Measurements from ENCODE around the gene PYGL. TPM values are rescaled to one million over a fixed set of nuclear protein-coding genes. Genes with fewer than 3 reads are reported as not detected.
"Not testable (repeated sequence)": the region's sequence is repeated elsewhere in the genome, so short reads cannot be mapped to it uniquely, and the experiment has no call there.

Gene PYGL
- total RNA-seq, 2 experiments from 2014 or later, result 1.0 to 1.3 TPM

- ChIA-PET POLR2A (no interaction called here), CTCF (no interaction called here)
These were observed 12.1 kb downstream of the PYGL start for GRCh38 chr14:50932156-50932555.

- CTCF ChIA-PET, result no interaction called here
- POLR2A ChIA-PET, result interaction anchor here (0.5 kb wide), 1 partner anchor 75 kb away, joined by 4 read pairs; no protein-coding TSS in a partner anchor
These were observed 12.7 kb downstream of the PYGL start for GRCh38 chr14:50931559-50931958.

- CTCF ChIA-PET, result no interaction called here
- POLR2A ChIA-PET, result no interaction called here
These were observed 14.8 kb downstream of the PYGL start for GRCh38 chr14:50929506-50929905.

- ChIA-PET POLR2A (no interaction called here), CTCF (interaction anchor here (0.6 kb wide), 1 partner anchor 134 kb away, joined by 3 read pairs; no protein-coding TSS in a partner anchor)
These were observed 16.2 kb downstream of the PYGL start for GRCh38 chr14:50928002-50928635.

- POLR2A ChIA-PET, result no interaction called here
- CTCF ChIA-PET, result no interaction called here
These were observed 17.4 kb downstream of the PYGL start for GRCh38 chr14:50926851-50927386.

- ChIA-PET CTCF (no interaction called here), POLR2A (no interaction called here)
These were observed 19.4 kb downstream of the PYGL start for GRCh38 chr14:50924843-50925242.

- POLR2A ChIA-PET, result no interaction called here
- CTCF ChIA-PET, result no interaction called here
These were observed 20.0 kb downstream of the PYGL start for GRCh38 chr14:50924236-50924635.

GRCh38 chr14:50922803-50923202 lies 21.5 kb downstream of the PYGL start:
- ChIA-PET POLR2A (no interaction called here), CTCF (no interaction called here)

GRCh38 chr14:50920482-50921230 lies 23.6 kb downstream of the PYGL start:
- ChIA-PET POLR2A (no interaction called here), CTCF (no interaction called here)

- CTCF ChIA-PET, POLR2A ChIA-PET: not testable (repeated sequence)
These were observed 24.8 kb downstream of the PYGL start for GRCh38 chr14:50919524-50919923.

- POLR2A ChIA-PET, result no interaction called here
- CTCF ChIA-PET, result no interaction called here
These were observed 26.8 kb downstream of the PYGL start for GRCh38 chr14:50917449-50917848.

GRCh38 chr14:50910495-50911420 lies 33.5 kb downstream of the PYGL start:
- ChIA-PET POLR2A (no interaction called here), CTCF (no interaction called here)

- ChIA-PET CTCF (no interaction called here), POLR2A (no interaction called here)
These were observed 37.8 kb downstream of the PYGL start for GRCh38 chr14:50906326-50907065.

- ChIA-PET CTCF (no interaction called here), POLR2A (no interaction called here)
These were observed 39.6 kb downstream of the PYGL start for GRCh38 chr14:50904719-50905118.

- ChIA-PET POLR2A (no interaction called here), CTCF (no interaction called here)
These were observed 42.9 kb downstream of the PYGL start for GRCh38 chr14:50901361-50901760.

GRCh38 chr14:50897658-50898175 lies 46.6 kb downstream of the PYGL start:
- ChIA-PET POLR2A (no interaction called here), CTCF (no interaction called here)

GRCh38 chr14:50897005-50897404 lies 47.3 kb downstream of the PYGL start:
- CTCF ChIA-PET, POLR2A ChIA-PET: not testable (repeated sequence)

- CTCF ChIA-PET, POLR2A ChIA-PET: not testable (repeated sequence)
These were observed 47.9 kb downstream of the PYGL start for GRCh38 chr14:50896421-50896820.

- ChIA-PET POLR2A (no interaction called here), CTCF (no interaction called here)
These were observed 52.0 kb downstream of the PYGL start for GRCh38 chr14:50892255-50892654.

GRCh38 chr14:50887476-50887875 lies 56.8 kb downstream of the PYGL start:
- CTCF ChIA-PET, result no interaction called here
- POLR2A ChIA-PET, result no interaction called here
